Vagina (tissue), 2 donors: ENCODE data around the gene MPND.

Experiments
- CTCF ChIP-seq, 3 experiments: fragments of 450-650 bp in 2 of 3; fragments of 200-600 bp in 1 of 3; sonication (generic) in 1 of 3; IDR thresholded peaks; one replicate each; pipeline ENCODE4 v1.5.1; 2017 to 2019; ENCODE audit warnings: antibody characterized with exemption in 3 of 3, mild to moderate bottlenecking in 2 of 3, moderate library complexity in 2 of 3
- POLR2A ChIP-seq, 2 donors: fragments of 450-650 bp; IDR thresholded peaks; one replicate each; pipeline ENCODE4 v1.6.1; 2017; ENCODE audit warnings: antibody characterized with exemption in 2 of 2, mild to moderate bottlenecking in 2 of 2, moderate library complexity in 2 of 2
- POLR2AphosphoS5 ChIP-seq, 2 donors: sonication (generic); formaldehyde crosslinking; IDR thresholded peaks; one replicate each; pipeline ENCODE4 v1.9.0; 2017; ENCODE audit warnings: antibody characterized with exemption in 2 of 2, mild to moderate bottlenecking in 2 of 2, low read depth in 1 of 2; ENCODE audit not compliant: insufficient read depth in 1 of 2

- TF ChIP-seq CTCF (IDR thresholded peaks at IDR 0.05) = no peak
- no peak for TF ChIP-seq POLR2A (IDR thresholded peaks at IDR 0.05)
- TF ChIP-seq POLR2AphosphoS5 (IDR thresholded peaks at IDR 0.05; ENCODE audit: insufficient read depth in 1 of 2, low read depth in 1 of 2) = no peak
Observed at GRCh38 chr19:4357921-4358326, 14.6 kb downstream of the MPND start.
